ENCODE data around the gene ENOX1. TPM values are rescaled to one million over a fixed set of nuclear protein-coding genes. Genes with fewer than 3 reads are reported as not detected.

ENOX1 gene
- total RNA-seq, 2 donors from 2014 or later: 0.33 TPM; not detected in 1

GRCh38 chr13:43472339-43472738 lies 314.4 kb downstream of the ENOX1 start:
- TF ChIP-seq CTCF (conservative IDR thresholded peaks at IDR 0.05): no peak
- Mint-ChIP-seq H3K4me3 (no peak overlapping the region), H3K4me1 (peaks cover 5% of the 10 kb centered on the region), H3K9me3 (no peaks in the 10 kb centered on the region), H3K36me3 (ENCODE audit: low read depth) (no peaks in the 10 kb centered on the region), H3K27ac (no peak overlapping the region), H3K27me3 (ENCODE audit: insufficient read depth) (no peaks in the 10 kb centered on the region)
- Histone ChIP-seq H3K27ac (ENCODE audit: low read depth, low read length) (no peak overlapping the region), H3K36me3 (ENCODE audit: control insufficient read depth, insufficient read depth, low read length) (no peaks in the 10 kb centered on the region), H3K9ac (ENCODE audit: extremely low read depth, low read length, poor library complexity, severe bottlenecking) (no peak overlapping the region), H3K9me3 (ENCODE audit: control insufficient read depth, low read length) (no peaks in the 10 kb centered on the region), H3K27me3 (ENCODE audit: control insufficient read depth, insufficient read depth, low read length, poor library complexity, severe bottlenecking) (no peaks in the 10 kb centered on the region), H3K4me1 (ENCODE audit: control insufficient read depth, insufficient read depth, low read length) (peaks cover 3% of the 10 kb centered on the region), H3K4me3 (ENCODE audit: low read length) (no peak overlapping the region)
- WGBS, 2 experiments (ENCODE audit: insufficient coverage in 1 of 2, insufficient read length in 1 of 2): 92 to 100% methylated on average over 2 to 5 of the region's 5 CpGs
- DNase-seq: no peak

GRCh38 chr13:43470610-43471009 lies 316.2 kb downstream of the ENOX1 start:
- Histone ChIP-seq H3K4me3 (ENCODE audit: low read length) (no peak overlapping the region), H3K36me3 (ENCODE audit: control insufficient read depth, insufficient read depth, low read length) (no peaks in the 10 kb centered on the region), H3K4me1 (ENCODE audit: control insufficient read depth, insufficient read depth, low read length) (peaks cover 3% of the 10 kb centered on the region), H3K27ac (ENCODE audit: low read depth, low read length) (no peak overlapping the region), H3K9me3 (ENCODE audit: control insufficient read depth, low read length) (no peaks in the 10 kb centered on the region), H3K9ac (ENCODE audit: extremely low read depth, low read length, poor library complexity, severe bottlenecking) (no peak overlapping the region), H3K27me3 (ENCODE audit: control insufficient read depth, insufficient read depth, low read length, poor library complexity, severe bottlenecking) (no peaks in the 10 kb centered on the region)
- DNase-seq: no peak
- Mint-ChIP-seq H3K36me3 (ENCODE audit: low read depth) (no peaks in the 10 kb centered on the region), H3K4me1 (peaks cover 5% of the 10 kb centered on the region), H3K9me3 (no peaks in the 10 kb centered on the region), H3K27ac (no peak overlapping the region), H3K4me3 (no peak overlapping the region), H3K27me3 (ENCODE audit: insufficient read depth) (no peaks in the 10 kb centered on the region)
- TF ChIP-seq CTCF (conservative IDR thresholded peaks at IDR 0.05): no peak
- WGBS, 2 experiments (ENCODE audit: insufficient coverage in 1 of 2, insufficient read length in 1 of 2): 83% methylated on average over 2 of the region's 2 CpGs; no CpG with 5 or more reads in 1 of the 2 experiments

- H3K4me1 Mint-ChIP-seq: peaks cover 5% of the 10 kb centered on the region
- no CpG with 5 or more reads among the region's 1 CpG for WGBS, 2 experiments (ENCODE audit: insufficient coverage in 1 of 2, insufficient read length in 1 of 2)
- Histone ChIP-seq H3K27me3 (ENCODE audit: control insufficient read depth, insufficient read depth, low read length, poor library complexity, severe bottlenecking) (no peaks in the 10 kb centered on the region), H3K36me3 (ENCODE audit: control insufficient read depth, insufficient read depth, low read length) (no peaks in the 10 kb centered on the region), H3K9me3 (ENCODE audit: control insufficient read depth, low read length) (no peaks in the 10 kb centered on the region), H3K27ac (ENCODE audit: low read depth, low read length) (no peak overlapping the region), H3K4me3 (ENCODE audit: low read length) (no peak overlapping the region), H3K4me1 (ENCODE audit: control insufficient read depth, insufficient read depth, low read length) (peaks cover 3% of the 10 kb centered on the region), H3K9ac (ENCODE audit: extremely low read depth, low read length, poor library complexity, severe bottlenecking) (no peak overlapping the region)
- no peak overlapping the region for H3K4me3 Mint-ChIP-seq
- H3K27ac Mint-ChIP-seq: no peak overlapping the region
- no peak for TF ChIP-seq CTCF (conservative IDR thresholded peaks at IDR 0.05)
- no peaks in the 10 kb centered on the region for H3K36me3 Mint-ChIP-seq (ENCODE audit: low read depth)
- no peak for DNase-seq
- no peaks in the 10 kb centered on the region for H3K9me3 Mint-ChIP-seq
- no peaks in the 10 kb centered on the region for H3K27me3 Mint-ChIP-seq (ENCODE audit: insufficient read depth)
These were observed 317.0 kb downstream of the ENOX1 start for GRCh38 chr13:43469791-43470190.

All from endodermal cell (in vitro differentiated cells).